NCI-H2171 treated with DMSO at 0.1 percent for 48 hours (cell line): ENCODE results near the gene PLEKHG4B.
A peak's percentile ranks its signal among the peaks of the same experiment; 100 is the strongest.

Experiments used
- DNase-seq: peaks from one replicate; lab custom pipeline; 2025; lab: John Stamatoyannopoulos, UW

The PLEKHG4B gene

DNA sequence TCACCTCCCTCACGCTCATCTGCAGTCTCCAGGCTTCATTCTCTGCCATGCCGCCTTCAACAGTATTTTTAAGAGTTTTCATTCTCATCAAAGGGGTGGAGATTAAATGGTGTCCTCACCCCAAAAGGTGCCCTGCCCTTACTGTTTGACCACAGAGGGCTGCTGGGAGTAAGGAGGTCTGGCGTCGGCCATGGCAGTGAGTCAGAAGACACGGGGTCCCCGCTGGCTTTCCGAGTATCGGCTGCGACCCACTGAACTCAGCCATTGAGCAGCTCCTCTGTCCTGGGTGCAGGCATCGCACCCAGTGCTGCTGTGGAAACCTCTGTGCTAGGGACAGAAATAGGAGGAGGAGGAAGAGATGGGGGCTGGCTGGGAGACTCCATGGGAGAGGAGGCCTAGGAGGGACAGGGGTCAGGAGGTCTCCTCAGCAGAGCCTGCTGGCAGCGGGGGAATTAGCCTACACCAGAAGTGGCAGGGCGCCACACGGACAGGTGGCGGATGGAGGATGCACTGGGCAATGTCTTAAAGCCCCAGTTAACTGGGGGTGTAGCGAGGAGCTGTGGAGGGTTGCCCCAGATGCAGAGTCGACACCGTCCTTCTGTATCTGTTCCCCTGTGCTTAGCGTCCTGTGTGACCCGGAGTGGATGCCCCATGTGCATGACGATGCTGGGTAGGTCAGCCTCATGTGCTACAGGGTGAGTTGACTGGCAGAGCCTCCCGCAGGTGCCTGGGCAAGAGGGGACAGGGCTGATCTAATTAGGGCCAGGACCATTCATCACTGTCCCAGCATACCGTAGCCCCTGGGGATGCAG, 15.4 kb upstream of the PLEKHG4B start:
- DNase-seq, result no peak

GRCh38 chr5:77170-77501, 14.8 kb upstream of the PLEKHG4B start:
- no peak for DNase-seq

DNA sequence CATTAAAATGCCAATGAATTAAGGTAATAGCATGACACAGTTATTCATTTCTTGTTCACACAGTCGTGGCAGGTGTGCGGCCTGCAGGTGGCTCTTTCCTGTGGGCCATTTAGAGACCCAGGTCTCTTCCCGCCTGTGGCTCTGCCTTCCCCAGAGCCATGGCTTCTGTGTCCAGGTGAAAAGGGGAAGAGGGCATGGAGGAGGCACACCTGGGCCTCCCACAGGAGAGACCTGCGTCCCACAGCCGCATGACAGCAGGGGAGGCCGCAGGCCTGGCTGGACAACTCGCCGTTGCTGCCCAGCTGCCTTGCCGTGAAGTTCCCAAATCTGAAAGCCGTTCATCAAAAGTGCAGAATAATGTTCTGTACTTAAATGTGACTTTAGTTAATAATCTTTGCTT, 14.4 kb upstream of the PLEKHG4B start:
- no peak for DNase-seq

DNA sequence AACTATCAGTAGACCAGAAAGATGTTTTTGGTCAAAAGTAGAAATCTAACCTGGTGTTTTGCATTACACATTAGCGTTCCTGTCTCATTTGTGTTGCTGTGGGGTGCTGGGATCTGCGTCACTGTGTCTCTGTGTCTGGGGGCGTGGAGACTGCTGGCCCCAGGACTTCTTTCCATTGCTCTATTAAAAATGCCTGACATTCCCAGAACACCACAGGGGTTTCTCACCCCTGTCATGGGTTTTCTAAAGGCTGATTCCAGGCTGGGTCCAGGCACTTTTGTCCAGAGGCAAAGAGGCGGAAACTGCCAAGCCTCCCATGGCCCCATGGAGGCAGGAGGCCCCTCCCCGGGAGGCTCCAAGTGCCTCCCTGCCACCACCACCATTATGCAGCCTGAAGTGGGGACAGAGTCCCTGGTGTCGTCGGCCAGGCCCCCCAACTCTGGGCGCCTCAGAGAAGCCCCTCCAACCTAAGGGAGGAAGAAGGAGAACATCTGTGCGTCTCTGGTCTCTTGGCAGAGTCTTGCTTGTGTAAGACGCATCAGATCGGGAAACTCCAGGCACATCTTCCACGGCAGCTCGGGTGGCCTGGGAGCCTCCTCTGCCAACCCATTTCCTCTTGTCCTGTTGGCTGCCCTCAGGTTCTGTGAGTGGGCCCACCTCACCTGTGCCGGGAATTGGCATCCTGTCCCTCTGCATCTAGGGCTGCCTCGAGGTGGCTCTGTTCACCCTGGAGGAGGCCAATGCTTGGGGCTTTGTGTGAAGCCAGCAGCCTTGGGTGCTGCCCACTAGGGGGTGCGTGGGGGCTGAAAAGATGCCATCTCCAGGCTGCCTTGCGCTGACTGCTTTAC, 13.8 kb upstream of the PLEKHG4B start:
- no peak for DNase-seq

DNA sequence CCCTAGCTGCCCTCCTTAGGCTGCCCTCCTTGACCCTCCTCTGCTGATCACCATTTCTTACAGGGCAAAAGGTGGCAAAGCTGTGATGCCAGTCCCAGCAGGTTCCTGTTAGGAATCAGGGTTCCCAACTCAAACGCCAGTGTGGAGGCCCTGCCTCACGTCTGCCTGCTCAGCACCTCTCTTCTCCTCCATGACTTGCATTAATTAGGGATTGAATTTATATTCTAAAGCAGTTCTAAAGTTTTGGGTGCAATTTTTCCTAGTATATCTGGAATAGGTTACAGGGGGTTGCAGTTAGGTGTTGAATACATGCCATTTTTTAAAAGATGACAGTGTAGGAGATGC, 13.2 kb upstream of the PLEKHG4B start:
- no peak for DNase-seq

DNA sequence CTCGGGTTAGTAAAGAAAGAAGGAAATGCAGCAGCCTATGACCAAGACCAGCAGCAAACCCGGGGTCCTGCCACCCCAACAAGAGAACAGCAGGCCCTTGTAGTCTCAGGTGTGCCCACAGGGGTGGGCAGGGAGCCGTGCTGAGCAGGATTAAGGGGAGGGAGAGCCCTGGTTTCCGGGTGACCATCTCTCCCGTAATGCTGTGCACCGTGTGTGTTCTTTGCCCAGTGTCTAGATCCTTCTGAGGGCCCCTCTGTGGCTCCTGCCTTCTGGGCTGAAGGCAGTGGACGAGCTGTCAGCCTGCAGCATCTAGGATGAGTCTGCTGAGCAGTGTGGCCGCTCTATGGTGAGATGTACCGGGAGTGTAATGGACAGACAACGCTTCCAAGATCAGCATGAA, 12.7 kb upstream of the PLEKHG4B start:
- DNase-seq, result no peak

DNA sequence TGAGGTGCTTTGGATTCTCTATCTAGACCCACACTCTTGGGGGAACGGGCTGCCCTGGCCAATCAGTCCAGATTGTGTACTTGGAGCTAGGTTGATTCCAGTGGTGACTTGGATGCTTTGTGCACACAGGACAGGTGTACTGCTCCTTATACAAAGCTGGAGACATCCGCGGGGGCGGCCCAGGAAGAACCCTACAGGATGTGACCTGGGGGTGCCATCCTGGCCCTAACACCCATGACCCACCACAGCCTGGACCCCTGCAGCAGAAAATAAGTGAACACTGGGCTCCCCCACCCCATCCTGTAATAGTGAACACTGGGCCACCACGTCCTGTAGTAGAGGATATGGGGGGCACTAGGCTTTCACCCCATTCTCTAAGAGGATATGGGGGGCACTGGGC, 12.1 kb upstream of the PLEKHG4B start:
- DNase-seq, result no peak

DNA sequence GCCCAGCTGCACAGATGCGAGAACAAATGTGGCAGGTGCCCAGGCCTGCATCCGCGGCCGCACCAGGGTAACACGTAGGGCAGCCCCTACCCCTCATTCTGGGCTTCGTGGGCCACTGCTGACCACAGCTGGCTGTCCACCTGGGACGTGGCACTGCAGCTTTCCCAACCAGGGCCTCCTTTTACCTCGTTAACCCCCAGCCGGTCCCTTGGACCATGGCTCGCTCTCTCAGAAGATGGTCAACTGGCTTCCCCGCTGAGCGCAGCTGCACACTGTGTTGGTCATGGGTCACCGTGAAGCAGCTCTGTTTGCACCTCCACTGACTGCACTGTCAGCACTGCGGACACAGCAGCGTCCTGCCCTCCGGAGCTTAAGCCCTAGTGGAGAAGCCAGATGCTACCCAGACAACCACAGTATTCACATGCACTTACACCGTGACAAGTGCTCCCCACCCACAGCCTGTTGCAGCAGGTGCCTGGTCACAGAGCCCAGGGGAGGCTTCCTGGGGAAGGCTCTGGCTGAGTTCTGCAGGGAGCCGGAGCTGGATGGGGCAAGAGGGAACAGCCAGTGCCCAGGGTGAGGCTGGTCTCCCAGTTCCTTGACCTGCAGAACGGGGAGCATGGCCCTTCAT, 10.5 kb upstream of the PLEKHG4B start:
- DNase-seq, result no peak

GRCh38 chr5:82097-82496, 9.9 kb upstream of the PLEKHG4B start:
- no peak for DNase-seq

DNA sequence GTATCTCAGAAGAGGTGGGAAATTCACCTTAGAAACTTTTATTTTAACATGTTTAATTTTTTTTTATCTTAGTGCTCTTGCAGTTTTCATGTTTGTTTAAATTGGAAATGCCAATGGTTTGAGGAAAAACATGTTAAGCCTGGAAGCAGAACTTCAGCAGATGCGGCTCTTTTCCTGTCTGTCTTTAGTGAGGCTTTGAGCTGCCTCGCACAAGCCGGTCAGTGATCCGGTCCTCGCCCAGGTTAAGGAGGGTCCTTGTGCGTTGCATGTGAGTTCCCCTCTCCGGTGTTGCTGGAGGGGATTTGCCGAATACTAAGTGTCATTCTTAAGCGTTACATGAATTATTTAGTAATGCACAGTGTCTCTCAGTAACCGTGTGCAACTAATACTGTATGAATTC, 9.4 kb upstream of the PLEKHG4B start:
- no peak for DNase-seq

DNA sequence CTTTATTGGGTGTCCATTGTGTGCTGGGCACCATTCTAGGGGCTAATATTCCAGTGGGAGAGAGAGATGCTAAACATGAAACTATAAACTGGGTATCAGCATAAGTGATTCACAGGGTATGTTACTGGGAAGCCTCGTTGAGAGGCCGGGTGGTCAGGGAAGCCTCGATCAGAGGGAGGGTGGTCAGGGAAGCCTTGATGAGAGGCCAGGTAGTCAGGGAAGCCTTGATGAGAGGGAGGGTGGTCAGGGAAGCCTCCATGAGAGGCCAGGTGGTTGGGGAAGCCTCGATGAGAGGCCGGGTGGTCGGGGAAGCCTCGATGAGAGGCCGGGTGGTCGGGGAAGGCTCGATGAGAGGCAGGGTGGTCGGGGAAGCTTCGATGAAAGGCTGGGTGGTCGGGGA, 8.9 kb upstream of the PLEKHG4B start:
- no peak for DNase-seq

DNA sequence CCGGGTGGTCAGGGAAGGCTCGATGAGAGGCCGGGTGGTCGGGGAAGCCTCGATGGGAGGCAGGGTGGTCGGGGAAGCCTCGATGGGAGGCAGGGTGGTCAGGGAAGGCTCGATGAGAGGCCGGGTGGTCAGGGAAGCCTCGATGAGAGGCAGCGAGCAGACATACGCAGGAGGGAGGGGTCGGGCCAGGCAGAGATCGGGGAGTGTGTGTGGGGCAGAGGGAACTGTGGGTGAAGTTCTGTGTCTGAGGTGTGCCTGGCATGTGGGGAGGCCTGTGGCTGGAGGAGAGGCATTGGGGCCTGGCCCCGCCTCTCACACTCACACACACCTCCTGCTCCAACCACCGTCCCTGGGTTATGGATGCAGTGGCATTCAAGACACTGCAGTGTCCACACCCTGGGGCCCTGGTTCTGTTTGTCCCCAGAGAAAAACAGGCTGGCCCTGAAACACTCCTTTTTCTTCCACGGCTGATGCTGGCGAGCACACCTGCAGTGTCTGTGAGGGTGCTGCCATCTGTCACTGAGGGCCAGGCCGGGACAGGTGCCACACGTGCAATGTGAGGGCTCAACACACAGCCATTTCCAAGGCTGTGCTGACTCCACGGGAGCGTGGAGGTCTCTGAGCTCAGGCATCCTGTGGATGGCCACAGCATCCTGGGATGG, 6.5 kb upstream of the PLEKHG4B start:
- peak; percentile 72 for DNase-seq

DNA sequence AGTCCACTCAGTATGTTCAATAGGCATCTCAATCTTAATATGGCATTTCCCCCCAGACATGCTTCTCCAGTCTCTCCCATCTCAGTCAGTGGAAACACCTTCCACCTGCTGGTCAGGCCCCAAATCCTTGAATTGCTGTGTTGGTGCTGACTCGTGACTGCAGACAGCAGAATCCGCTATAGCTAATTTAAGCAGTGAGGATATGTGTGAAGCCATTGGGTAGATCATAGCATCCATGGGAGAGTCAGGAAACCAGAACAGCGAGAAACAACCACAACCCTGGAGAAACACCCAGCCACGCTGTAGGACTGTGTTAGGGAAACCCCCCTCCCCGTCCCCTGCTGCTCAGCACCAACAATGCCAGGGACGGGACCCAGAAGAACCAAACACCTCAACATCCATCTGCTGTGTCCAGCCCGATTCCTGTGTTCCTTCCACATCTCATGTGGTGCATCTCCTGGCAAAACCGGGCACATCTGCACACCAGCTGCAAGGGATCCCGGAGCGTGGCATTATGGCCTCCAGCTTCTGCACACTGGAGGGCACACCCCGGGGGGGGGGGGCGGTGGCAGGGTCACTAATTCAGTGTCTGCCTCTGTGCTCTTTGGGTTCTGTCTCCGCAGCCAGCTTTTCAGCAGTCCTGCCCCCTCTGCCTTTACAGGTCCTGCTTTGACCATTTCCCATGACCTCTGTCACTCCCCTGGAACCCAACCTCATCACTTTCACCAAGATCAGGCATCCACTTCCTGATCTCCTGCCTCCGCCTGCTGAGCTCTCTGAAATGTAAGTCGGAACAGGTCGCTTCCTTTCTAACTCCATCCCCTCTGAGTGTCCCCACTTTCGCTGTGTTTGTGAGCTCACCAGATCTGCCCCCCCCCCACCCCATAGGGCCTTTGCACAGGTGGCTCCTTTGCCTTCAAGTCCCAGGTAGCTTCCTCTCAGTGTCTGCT, 2.4 kb upstream of the PLEKHG4B start:
- no peak for DNase-seq

- DNase-seq, result peak; percentile 82
Observed at GRCh38 chr5:90590-91547, 1.1 kb upstream of the PLEKHG4B start.

DNA sequence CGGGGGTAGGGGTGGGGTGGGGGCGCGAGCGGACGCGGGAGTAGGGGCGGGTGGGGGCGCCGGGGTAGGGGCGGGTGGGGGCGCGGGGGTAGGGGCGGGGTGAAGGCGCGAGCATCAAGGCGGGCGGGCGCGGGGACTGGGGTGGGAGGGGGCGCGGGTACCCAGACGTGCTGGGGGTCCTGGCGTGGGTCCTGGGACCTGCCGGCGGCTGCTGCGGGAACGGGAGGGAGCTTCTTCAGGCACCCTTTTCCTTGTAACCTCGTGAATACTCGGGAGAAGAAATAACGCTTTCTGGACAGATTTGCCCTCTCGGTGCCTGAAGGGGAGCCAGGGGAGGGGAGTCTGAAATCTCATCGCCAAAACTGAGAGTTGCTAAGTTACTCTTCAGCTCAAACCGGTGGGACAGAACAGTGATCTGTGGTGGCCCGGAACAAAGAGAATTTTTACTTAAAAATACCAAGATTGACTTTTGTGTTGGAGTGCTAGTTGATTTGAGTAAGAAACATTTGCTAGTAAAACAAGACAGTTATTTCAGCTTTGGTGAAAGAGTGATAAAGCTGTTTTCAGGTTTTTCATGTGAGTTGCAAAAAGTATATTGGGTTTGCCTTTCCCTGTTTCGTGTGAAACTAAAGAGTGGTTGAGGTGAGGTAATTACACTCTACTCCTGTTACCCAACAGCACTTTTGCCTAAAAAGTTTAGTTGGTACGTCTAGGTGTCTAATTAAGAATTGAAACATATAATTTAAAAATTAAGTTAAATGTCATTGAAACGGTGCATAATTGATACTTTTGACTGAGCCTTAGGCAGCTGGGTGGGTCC, 643 bp downstream of the PLEKHG4B start:
- peak; percentile 58 for DNase-seq

- DNase-seq, result no peak
Observed at GRCh38 chr5:93221-93980, 1.4 kb downstream of the PLEKHG4B start.

DNA sequence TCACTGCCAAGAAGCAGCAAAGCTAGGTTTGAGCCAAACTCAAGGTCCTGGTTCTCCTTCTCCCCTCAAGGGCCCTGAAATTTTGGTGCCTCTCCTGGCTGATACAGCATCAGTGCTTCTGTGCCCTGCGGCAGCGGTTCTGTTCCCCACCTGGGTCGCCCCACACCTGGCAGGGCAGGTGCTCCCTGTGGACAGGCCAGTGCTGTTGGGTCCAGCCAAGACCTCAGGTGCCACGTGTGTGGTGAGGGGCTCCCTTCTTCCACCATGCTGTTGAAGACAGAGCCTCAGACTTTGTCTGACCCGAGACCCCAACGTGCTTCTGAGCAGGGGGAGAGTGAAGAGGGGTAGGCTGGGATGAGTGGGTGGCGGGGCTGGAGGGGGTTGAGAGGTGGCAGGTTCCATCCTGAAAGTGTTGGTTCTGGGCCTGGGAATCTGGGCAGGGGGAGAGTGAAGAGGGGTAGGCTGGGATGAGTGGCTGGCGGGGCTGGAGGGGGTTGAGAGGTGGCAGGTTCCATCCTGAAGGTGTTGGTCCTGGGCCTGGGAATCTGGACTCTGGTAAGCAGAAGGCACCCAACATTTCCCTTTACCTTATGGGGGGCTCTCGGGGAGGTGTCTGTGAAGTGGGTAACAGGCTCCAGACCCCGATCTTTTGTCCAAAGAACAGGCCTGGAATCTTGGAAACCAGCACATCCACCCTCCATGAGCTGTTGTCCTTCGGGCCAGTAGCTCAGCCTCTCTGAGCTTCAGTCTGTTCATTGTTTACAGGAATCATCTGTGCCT, 2.3 kb downstream of the PLEKHG4B start:
- no peak for DNase-seq
